Activated CD4-positive, alpha-beta T cell treated with anti-CD3 and anti-CD28 coated beads for 1 hour (primary cell): ENCODE data around the gene CD300LB.
"Not testable (repeated sequence)": the region's sequence is repeated elsewhere in the genome, so short reads cannot be mapped to it uniquely, and the experiment has no call there.

Experiments
- DNase-seq: peaks from one replicate; pipeline ENCODE4 v3.0.0-alpha.2; 2020

Gene CD300LB

DNA sequence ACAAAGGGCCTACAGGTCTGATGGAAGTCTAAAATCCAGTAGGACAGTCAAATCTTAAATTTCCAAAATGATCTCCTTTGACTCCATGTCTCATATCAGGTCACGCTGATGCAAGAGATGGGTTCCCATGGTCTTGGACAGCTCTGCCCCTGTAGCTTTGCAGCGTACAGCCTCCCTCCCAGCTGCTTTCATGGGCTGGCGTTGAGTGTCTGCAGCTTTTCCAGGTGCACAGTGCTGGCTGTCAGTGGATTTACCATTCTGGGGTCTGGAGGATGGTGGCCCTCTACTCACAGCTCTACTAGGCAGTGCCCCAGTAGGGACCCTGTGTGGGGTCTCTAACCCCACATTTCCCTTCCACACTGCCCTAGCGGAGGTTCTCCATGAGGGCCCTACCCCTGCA, 43.0 kb downstream of the CD300LB start:
- not testable (repeated sequence) for DNase-seq

GRCh38 chr17:74485841-74486240, 45.4 kb downstream of the CD300LB start:
- no peak for DNase-seq

GRCh38 chr17:74485022-74485743, 46.1 kb downstream of the CD300LB start:
- no peak for DNase-seq

DNA sequence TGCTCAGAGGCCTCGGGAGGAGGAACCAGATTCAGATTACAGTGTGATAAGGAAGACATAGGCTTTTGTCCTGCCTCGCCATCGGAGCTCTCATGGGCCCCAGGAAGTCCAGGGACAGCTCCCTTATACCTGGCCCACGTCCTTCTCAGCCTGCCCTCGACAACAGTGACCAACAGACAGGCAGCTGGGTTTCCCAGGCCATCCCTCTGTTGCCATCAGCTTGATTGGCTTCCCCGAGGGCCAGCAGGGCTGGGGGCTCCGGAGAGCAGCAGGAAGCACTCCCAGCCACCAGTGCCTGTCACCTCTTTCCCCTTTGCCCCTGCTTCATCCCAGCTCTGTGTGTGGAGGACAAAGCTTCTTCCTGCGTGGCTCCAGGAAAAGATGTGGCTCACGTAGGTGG, 47.2 kb downstream of the CD300LB start:
- no peak for DNase-seq

- DNase-seq = no peak
These were observed 49.7 kb downstream of the CD300LB start for GRCh38 chr17:74481621-74482020.

DNA sequence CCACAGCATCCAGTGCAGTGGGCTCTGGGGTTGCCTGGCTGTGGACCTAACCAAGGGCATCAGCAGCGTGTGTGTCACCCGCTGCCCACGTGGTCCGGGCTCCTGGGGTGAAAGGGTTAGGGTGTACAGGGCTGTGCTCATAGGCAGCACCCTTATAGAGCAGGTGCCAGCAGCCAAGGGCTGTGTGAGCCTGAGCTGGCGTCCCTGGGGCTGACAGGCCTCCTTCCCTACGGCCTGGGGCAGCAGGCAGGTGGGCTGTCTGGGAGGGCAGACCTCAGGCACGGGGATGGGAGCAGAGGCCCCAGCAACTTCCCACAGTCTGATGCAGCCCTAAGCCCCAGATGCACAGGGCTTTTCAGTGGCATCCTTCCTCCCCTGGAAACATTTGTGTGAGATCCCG, 51.0 kb downstream of the CD300LB start:
- no peak for DNase-seq

GRCh38 chr17:74478420-74479100, 52.7 kb downstream of the CD300LB start:
- no peak for DNase-seq

GRCh38 chr17:74477411-74477810, 53.9 kb downstream of the CD300LB start:
- no peak for DNase-seq

GRCh38 chr17:74475189-74475588, 56.1 kb downstream of the CD300LB start:
- DNase-seq = no peak

GRCh38 chr17:74474043-74474792, 57.1 kb downstream of the CD300LB start:
- no peak for DNase-seq

DNA sequence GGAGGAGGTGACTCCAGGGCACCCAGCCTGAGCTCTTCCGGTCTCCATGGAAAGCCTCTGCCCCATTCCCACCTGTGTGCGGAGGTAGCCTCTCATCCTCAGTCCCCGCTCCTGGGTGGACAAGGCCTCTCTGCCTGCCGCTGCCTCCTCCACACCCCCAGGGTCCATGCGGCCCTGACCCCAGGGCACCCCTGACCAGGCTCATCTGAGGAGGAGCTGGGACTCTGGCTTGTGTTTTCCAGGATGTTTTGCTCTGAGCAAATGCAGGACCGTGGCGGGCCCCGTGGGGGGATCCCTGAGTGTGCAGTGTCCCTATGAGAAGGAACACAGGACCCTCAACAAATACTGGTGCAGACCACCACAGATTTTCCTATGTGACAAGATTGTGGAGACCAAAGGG, 58.0 kb downstream of the CD300LB start:
- DNase-seq = no peak

DNA sequence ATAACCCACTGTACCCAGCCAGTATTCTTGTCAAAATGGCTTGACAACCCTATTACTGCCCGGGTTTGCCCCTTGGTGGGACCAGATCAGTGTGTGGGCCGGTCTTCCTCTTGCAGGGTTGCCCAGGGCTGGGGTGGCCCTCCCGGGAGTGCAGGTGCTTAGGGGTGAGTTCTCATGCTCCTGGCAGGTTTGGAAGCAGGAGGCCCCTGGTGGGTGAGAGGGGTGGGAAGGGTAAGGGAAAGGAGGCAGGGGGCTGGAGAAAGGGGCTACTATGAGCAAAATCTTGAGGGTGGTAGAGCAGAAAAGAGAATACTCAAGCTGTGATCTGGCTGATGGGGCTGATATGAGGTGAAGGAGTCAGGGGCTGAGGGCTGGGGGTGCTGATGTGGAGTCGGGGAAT, 58.4 kb downstream of the CD300LB start:
- DNase-seq = no peak

DNA sequence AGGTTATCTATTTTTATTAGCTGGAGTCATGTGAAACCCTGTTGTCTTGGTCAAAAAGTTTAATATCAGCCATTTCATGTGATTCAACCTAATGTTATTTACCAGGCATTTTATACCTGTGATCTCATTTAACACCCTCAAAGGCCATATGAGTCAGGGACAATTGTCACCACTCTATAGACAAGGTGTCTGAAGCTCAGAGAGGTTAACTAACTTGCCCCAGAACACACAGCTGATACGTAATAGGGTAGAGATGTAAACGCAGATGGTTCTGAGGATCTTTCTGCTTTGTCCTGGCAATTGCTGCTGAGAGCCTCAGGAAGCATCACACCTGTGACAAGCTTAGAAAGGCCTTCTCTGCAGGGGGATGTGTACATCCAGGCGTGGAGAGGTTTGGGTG, 59.9 kb downstream of the CD300LB start:
- DNase-seq = no peak
